Parathyroid adenoma (tissue), 2 donors: Measurements from ENCODE around the gene ANO9.

Source experiments
- H2AFZ ChIP-seq: fragments of 300-600 bp; sonication (generic); one replicate; pipeline ENCODE4 v1.7.0; 2017; ENCODE audit warnings: antibody characterized with exemption, mild to moderate bottlenecking
- H3K27ac ChIP-seq: fragments of 300-600 bp; sonication (generic); one replicate; pipeline ENCODE4 v1.7.0; 2017
- H3K27me3 ChIP-seq: fragments of 300-600 bp; sonication (generic); one replicate; pipeline ENCODE4 v1.7.0; 2017; ENCODE audit warnings: low read length; ENCODE audit not compliant: control insufficient read depth, insufficient read depth
- H3K36me3 ChIP-seq: fragments of 300-600 bp; sonication (generic); one replicate; pipeline ENCODE4 v1.7.0; 2017; ENCODE audit warnings: low read length; ENCODE audit not compliant: control insufficient read depth, insufficient read depth
- H3K4me1 ChIP-seq: fragments of 300-600 bp; sonication (generic); one replicate; pipeline ENCODE4 v1.7.0; 2017; ENCODE audit warnings: control low read depth
- H3K4me2 ChIP-seq: fragments of 300-600 bp; sonication (generic); one replicate; pipeline ENCODE4 v1.7.0; 2017; ENCODE audit warnings: low read length
- H3K4me3 ChIP-seq: fragments of 300-600 bp; sonication (generic); one replicate; pipeline ENCODE4 v1.7.0; 2017; ENCODE audit warnings: low read depth, low read length
- H3K79me2 ChIP-seq: fragments of 300-600 bp; sonication (generic); one replicate; pipeline ENCODE4 v1.7.0; 2017; ENCODE audit warnings: control low read depth
- H3K9ac ChIP-seq: fragments of 300-600 bp; sonication (generic); one replicate; pipeline ENCODE4 v1.7.0; 2017; ENCODE audit warnings: mild to moderate bottlenecking
- H3K9me3 ChIP-seq: fragments of 300-600 bp; sonication (generic); one replicate; pipeline ENCODE4 v1.7.0; 2017; ENCODE audit warnings: low read length; ENCODE audit not compliant: control insufficient read depth
- CTCF ChIP-seq: fragments of 300-600 bp; sonication (generic); IDR thresholded peaks from one replicate; pipeline ENCODE4 v1.7.0; 2017; ENCODE audit warnings: antibody characterized with exemption, mild to moderate bottlenecking
- donor health status: primary hyperparathyroidism.

Gene ANO9

GRCh38 chr11:422249-422656 is 19.6 kb downstream of the ANO9 start:
- Histone ChIP-seq H3K4me1 (no peaks in the 10 kb centered on the region), H3K79me2 (no peaks in the 10 kb centered on the region), H3K36me3 (no peaks in the 10 kb centered on the region), H3K27ac (no peak overlapping the region), H3K4me3 (no peak overlapping the region), H3K9me3 (no peaks in the 10 kb centered on the region), H3K4me2 (no peak overlapping the region), H3K9ac (no peak overlapping the region), H3K27me3 (no peaks in the 10 kb centered on the region), H2AFZ (no peak overlapping the region)
- TF ChIP-seq CTCF: no peak

DNA sequence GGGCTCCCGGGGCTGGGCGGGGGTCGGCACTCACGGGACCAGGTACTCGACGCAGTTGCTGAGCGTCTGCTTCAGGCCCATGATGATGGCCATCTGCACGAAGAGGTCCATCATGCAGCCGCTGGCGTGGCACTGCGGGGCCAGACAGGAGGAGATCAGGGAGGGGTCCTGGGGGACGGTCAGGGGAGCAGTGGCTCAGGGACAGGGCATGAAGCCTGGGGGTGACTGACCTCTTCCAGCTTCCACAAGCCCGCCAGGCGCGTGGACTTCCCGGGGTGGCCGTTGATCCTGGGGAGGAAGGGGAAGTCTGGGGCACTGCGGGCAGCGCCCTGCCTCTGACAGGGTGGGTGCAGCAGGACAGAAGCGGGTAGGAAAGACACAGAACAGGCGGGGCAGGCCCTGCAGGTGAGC is 20.9 kb downstream of the ANO9 start:
- H3K9ac ChIP-seq: no peak overlapping the region
- H3K79me2 ChIP-seq: no peaks in the 10 kb centered on the region
- H3K36me3 ChIP-seq: no peaks in the 10 kb centered on the region
- no peak for TF ChIP-seq CTCF
- H3K4me2 ChIP-seq: no peak overlapping the region
- no peaks in the 10 kb centered on the region for H3K9me3 ChIP-seq
- no peaks in the 10 kb centered on the region for H3K4me1 ChIP-seq
- no peak overlapping the region for H2AFZ ChIP-seq
- no peak overlapping the region for H3K27ac ChIP-seq
- no peaks in the 10 kb centered on the region for H3K27me3 ChIP-seq
- no peak overlapping the region for H3K4me3 ChIP-seq

DNA sequence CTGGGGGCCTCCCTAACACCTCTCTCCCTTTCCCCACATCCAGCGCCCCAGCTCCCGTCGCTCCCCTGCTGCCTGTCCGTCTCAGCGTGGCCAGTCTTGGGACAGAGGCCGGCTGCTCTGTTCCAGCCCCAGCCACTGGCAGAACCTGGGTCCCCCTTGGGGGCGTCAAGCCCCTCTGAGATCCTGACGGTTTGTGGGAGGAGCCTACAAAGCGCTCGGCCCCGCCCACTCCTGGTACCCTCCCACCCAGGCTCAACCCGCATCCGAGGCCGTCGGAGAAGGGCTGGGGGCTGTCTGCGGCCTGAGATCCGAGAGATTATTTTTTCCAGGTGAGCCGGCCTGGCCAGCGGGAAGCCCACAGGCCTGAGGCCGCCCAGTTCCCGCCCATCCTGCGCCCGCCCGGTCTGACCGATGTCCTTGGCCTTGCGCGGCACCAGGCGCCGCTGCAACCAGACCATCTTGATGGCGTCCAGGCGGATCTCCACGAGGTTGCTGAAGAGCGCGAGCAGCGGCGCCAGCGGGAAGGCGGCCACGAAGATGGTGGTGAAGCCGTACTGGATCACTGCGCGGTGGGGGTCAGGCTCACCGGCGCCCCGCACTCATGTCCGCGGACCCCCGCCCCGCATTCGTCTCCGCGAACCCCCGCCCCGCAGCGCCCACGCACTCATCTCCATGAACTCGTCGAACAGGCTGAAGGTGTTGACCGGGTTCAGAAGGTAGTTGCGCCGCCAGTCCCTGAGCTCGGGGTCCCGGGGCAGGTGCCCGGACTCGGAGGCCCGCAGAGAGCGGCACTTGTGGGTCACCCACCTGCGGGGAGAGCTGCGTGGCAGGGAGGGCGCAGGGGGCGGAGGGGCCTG is 21.5 kb downstream of the ANO9 start:
- Histone ChIP-seq H3K79me2 (no peaks in the 10 kb centered on the region), H2AFZ (no peak overlapping the region), H3K4me3 (no peak overlapping the region), H3K27ac (no peak overlapping the region), H3K9ac (no peak overlapping the region), H3K9me3 (no peaks in the 10 kb centered on the region), H3K4me2 (no peak overlapping the region), H3K27me3 (no peaks in the 10 kb centered on the region), H3K4me1 (no peaks in the 10 kb centered on the region), H3K36me3 (no peaks in the 10 kb centered on the region)
- TF ChIP-seq CTCF: no peak

- no peak overlapping the region for H3K9ac ChIP-seq
- no peak for TF ChIP-seq CTCF
- H3K27me3 ChIP-seq: no peaks in the 10 kb centered on the region
- no peak overlapping the region for H3K4me3 ChIP-seq
- no peaks in the 10 kb centered on the region for H3K4me1 ChIP-seq
- H3K79me2 ChIP-seq: no peaks in the 10 kb centered on the region
- H2AFZ ChIP-seq: no peak overlapping the region
- no peaks in the 10 kb centered on the region for H3K36me3 ChIP-seq
- no peaks in the 10 kb centered on the region for H3K9me3 ChIP-seq
- H3K27ac ChIP-seq: no peak overlapping the region
- no peak overlapping the region for H3K4me2 ChIP-seq
Measured at GRCh38 chr11:419248-420005, 22.4 kb downstream of the ANO9 start.
